ENCODE results near the gene ZFPL1. TPM values are rescaled to one million over a fixed set of nuclear protein-coding genes. Genes with fewer than 3 reads are reported as not detected.

The ZFPL1 gene
- total and polyA plus RNA-seq, 10 of the 15 experiments (the other 5 are each of a cell fraction or from before 2014, with no cell fraction given) = 2.2 to 37.8 (median 27.0) TPM

DNA sequence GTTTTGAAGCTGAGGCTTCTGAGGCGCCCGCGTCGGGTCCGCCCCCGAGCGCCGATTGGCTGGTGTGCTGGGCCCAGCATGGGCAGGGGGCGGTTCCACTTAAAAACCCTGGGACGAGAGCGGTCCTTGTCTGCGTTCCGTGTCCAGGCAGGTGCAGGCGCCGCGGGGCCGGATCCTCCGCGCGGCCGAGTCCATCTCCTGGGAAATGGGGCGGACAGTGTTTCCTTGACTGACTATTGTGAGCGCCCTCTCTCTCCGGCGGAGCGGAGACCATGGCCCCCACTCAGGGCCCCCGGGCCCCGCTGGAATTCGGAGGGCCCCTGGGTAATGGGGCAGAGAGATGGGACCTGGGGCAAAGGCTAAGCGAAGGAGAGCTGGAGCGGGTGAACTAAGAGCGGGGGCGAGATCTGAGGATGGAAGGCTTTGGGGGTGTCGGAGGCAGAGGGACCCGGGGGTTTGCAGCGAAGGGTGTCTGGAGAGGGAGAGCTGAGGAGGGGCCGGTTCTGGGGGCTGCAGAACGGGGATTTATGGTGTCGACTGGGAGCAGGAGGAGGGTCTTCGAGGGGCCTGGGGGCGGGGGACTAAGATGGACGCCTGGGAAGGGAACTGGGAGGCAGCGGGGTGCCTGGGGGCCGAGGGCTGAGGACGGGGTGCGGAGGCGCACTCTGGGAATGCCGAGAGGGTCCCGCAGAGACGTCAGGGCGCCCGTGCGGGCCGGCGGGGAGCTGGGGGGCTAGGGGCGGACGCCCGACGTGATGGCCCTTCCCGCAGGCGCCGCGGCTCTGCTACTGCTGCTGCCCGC is 27.9 kb downstream of the ZFPL1 start, which contains the start of gene TM7SF2:
TSS of gene TM7SF2 (plus strand) at position 129 of the 802 bp plus-strand sequence. CDS start at position 273, 144 bp downstream.
- peak within 1 kb of the TSS; percentile 85 for H3K4me3 ChIP-seq
- H3K4me2 ChIP-seq (ENCODE audit: control insufficient read depth, insufficient read depth) = peak within 1 kb of the TSS; percentile 95
- H3K9me3 ChIP-seq (replicated peaks; ENCODE audit: control insufficient read depth, insufficient read depth, low read length) = no peaks in the 10 kb centered on the region
- TSS peak; percentile 18 for BruUV-seq (replicated peaks)
- peak within 1 kb of the TSS; percentile 14 for H3K27ac ChIP-seq (ENCODE audit: control insufficient read depth, insufficient read depth)
- FAIRE-seq = peak; percentile 81
- no peak for DNase-seq (ENCODE audit: low read depth, low spot score)
- peak within 1 kb of the TSS; percentile 42 for H3K9ac ChIP-seq (ENCODE audit: control insufficient read depth, insufficient read depth, low read length)
- ChIA-PET RAD21 (ENCODE audit: unreplicated experiment) (interaction anchor here (0.6 to 3.8 kb wide), 16 partner anchors 10 to 264 kb away, joined by 3 to 59 read pairs (median 4); partner anchors contain the start of genes ARL2, CAPN1, CDC42EP2 and DPF2), CTCF (interaction anchor here (0.7 to 6.3 kb wide), 32 partner anchors 8 to 310 kb away, joined by 3 to 93 read pairs (median 4); partner anchors contain the start of genes ARL2, CAPN1, CDC42EP2 and CDCA5), SMC1A (ENCODE audit: uncharacterized antibody, unreplicated experiment) (interaction anchor here (1.2 to 3.1 kb wide), 6 partner anchors 9 to 263 kb away, joined by 3 to 27 read pairs (median 12); partner anchors contain the start of genes CAPN1, FAU and MRPL49), POLR2A (interaction anchor here (0.6 to 2.7 kb wide), 11 partner anchors 10 to 333 kb away, joined by 3 to 31 read pairs (median 4); partner anchors contain the start of genes ARL2, CAPN1, FAU and MRPL49)
- no peaks in the 10 kb centered on the region for H3K27me3 ChIP-seq (replicated peaks in 1 of 2; ENCODE audit: control insufficient read depth in 2 of 2, insufficient read depth in 2 of 2, low read length in 1 of 2)
- H2AFZ ChIP-seq (ENCODE audit: control insufficient read depth, low read depth, low read length) = peak within 1 kb of the TSS; percentile 50
- peak; percentile 89 for ATAC-seq
- WGBS (ENCODE audit: insufficient coverage, insufficient replicate concordance, low lambda C conversion rate, missing lambda C conversion rate) = under 1% methylated on average over 47 of the region's 64 CpGs
- peaks cover 8 to 18% of the 10 kb centered on the region in 2 experiments; a peak in 3 of 4 replicates for H3K36me3 ChIP-seq (ENCODE audit: control insufficient read depth in 2 of 2, insufficient read depth in 2 of 2, low read length in 1 of 2)
- in situ Hi-C loops (cut with MboI) = no loop called here
- H4K20me1 ChIP-seq (ENCODE audit: control insufficient read depth, insufficient read depth) = no peaks in the 10 kb centered on the region; the same call in 1 of the 2 replicates
- H3K79me2 ChIP-seq (ENCODE audit: control insufficient read depth, insufficient read depth, low read length) = peaks cover 14% of the 10 kb centered on the region
- peaks cover 24% of the 10 kb centered on the region for H3K4me1 ChIP-seq (ENCODE audit: control insufficient read depth, insufficient read depth, low read length)
- intact Hi-C loops (cut with micrococcal nuclease; ENCODE audit: unreplicated experiment) = loop anchor here (5.0 to 10.0 kb wide), 4 partner anchors 70 to 337 kb away; partner anchors contain the start of genes ATG2A, CAPN1, DPF2 and SF1
- TF ChIP-seq ZNF592 (IDR thresholded peaks at IDR 0.05) (no peak), NRF1 (conservative IDR thresholded peaks at IDR 0.05; ENCODE audit: low read depth, low read length) (no peak), ZNF622 (IDR thresholded peaks at IDR 0.05) (no peak), BACH1 (IDR thresholded peaks at IDR 0.05; ENCODE audit: borderline replicate concordance) (0 out of 2 replicates have a peak, but pooled peaks have one; percentile 48), ZNF207 (IDR thresholded peaks at IDR 0.05; ENCODE audit: borderline replicate concordance) (no peak; the same call in 1 of the 2 replicates), NFYB (IDR thresholded peaks at IDR 0.05; ENCODE audit: insufficient read depth, low read depth, low read length) (peak; percentile 95), POLR2AphosphoS2 (IDR thresholded peaks at IDR 0.05; ENCODE audit: low read depth, low read length) (peak; percentile 96), SIN3A (IDR thresholded peaks at IDR 0.05; ENCODE audit: low read depth, low read length) (no peak), TCF7 (IDR thresholded peaks at IDR 0.05; ENCODE audit: borderline replicate concordance) (no peak), BHLHE40 (IDR thresholded peaks at IDR 0.05; ENCODE audit: borderline replicate concordance in 1 of 2, low read depth in 2 of 2, low read length in 1 of 2) (peak; percentile 14 to 37; a peak in 1 of 4 replicates), YBX1 (IDR thresholded peaks at IDR 0.05) (no peak), NFXL1 (IDR thresholded peaks at IDR 0.05; ENCODE audit: borderline replicate concordance) (no peak), YY1 (IDR thresholded peaks at IDR 0.05; ENCODE audit: low read depth, low read length) (no peak), SUZ12 (IDR thresholded peaks at IDR 0.05; ENCODE audit: unreplicated experiment) (no peak), MYB (IDR thresholded peaks at IDR 0.05; ENCODE audit: borderline replicate concordance, low read depth, low read length) (no peak), WRNIP1 (IDR thresholded peaks at IDR 0.05; ENCODE audit: borderline replicate concordance, low read depth, low read length) (no peak)
- TF ChIP-seq, protein P1, sequence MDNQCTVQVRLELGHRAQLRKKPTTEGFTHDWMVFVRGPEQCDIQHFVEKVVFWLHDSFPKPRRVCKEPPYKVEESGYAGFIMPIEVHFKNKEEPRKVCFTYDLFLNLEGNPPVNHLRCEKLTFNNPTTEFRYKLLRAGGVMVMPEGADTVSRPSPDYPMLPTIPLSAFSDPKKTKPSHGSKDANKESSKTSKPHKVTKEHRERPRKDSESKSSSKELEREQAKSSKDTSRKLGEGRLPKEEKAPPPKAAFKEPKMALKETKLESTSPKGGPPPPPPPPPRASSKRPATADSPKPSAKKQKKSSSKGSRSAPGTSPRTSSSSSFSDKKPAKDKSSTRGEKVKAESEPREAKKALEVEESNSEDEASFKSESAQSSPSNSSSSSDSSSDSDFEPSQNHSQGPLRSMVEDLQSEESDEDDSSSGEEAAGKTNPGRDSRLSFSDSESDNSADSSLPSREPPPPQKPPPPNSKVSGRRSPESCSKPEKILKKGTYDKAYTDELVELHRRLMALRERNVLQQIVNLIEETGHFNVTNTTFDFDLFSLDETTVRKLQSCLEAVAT (IDR thresholded peaks at IDR 0.05) = 0 out of 2 replicates have a peak, but pooled peaks have one; percentile 19

All from GM12878 (cell line).